Keratinocyte (primary cell): ENCODE measurements around the gene EEPD1. TPM values are rescaled to one million over a fixed set of nuclear protein-coding genes. Genes with fewer than 3 reads are reported as not detected.

Experiments used
- DNase-seq: peaks from one replicate; pipeline ENCODE4 v3.0.0-alpha.2; 2011; ENCODE audit warnings: low read depth, missing footprints, low spot score
- FAIRE-seq: peaks from 2 replicates; lab custom pipeline; 2011; peaks lifted over from hg19 to GRCh38; lab: Jason Lieb, UNC
- H2AFZ ChIP-seq: 2 replicates; pipeline ENCODE4 v1.6.0; 2012; ENCODE audit warnings: low read length, control low read depth, inconsistent platforms; ENCODE audit not compliant: control insufficient read depth
- H3K27ac ChIP-seq: 2 replicates; pipeline ENCODE4 v1.5.1; 2011; ENCODE audit warnings: low read length; ENCODE audit not compliant: control insufficient read depth, insufficient read depth
- H3K27me3 ChIP-seq: 3 replicates; pipeline ENCODE4 v1.6.0; 2011; ENCODE audit warnings: low read length; ENCODE audit not compliant: control insufficient read depth, insufficient read depth; ENCODE audit errors: extremely low read depth
- H3K36me3 ChIP-seq, 2 experiments: 2 replicates in 1 of 2; 3 replicates in 1 of 2; pipeline ENCODE4 v1.5.1; 2011; ENCODE audit warnings: low read length in 2 of 2, mild to moderate bottlenecking in 1 of 2; ENCODE audit not compliant: control insufficient read depth in 2 of 2, insufficient read depth in 2 of 2; ENCODE audit errors: extremely low read depth in 1 of 2
- H3K4me1 ChIP-seq: 3 replicates; pipeline ENCODE4 v1.5.1; 2011; ENCODE audit warnings: low read length; ENCODE audit not compliant: control insufficient read depth, insufficient read depth; ENCODE audit errors: extremely low read depth
- H3K4me2 ChIP-seq: 3 replicates; pipeline ENCODE4 v1.6.0; 2011; ENCODE audit warnings: low read depth, low read length; ENCODE audit not compliant: control insufficient read depth, insufficient read depth; ENCODE audit errors: extremely low read depth
- H3K4me3 ChIP-seq, 3 experiments: fragments of 200-600 bp in 1 of 3; sonication (generic) in 1 of 3; 2 replicates in 2 of 3; 3 replicates in 1 of 3; pipeline ENCODE4 v1.5.1; 2011 to 2016; ENCODE audit warnings: low read length in 3 of 3, mild to moderate bottlenecking in 3 of 3, control low read depth in 2 of 3, inconsistent platforms in 1 of 3, low read depth in 1 of 3, mixed read lengths in 1 of 3, mixed run types in 1 of 3, moderate library complexity in 1 of 3; ENCODE audit not compliant: control insufficient read depth in 2 of 3, insufficient read depth in 2 of 3; ENCODE audit errors: extremely low read depth in 1 of 3
- H3K79me2 ChIP-seq: 2 replicates; pipeline ENCODE4 v1.6.0; 2012; ENCODE audit warnings: low read length; ENCODE audit not compliant: control insufficient read depth, insufficient read depth
- H3K9ac ChIP-seq: 3 replicates; pipeline ENCODE4 v1.6.0; 2011; ENCODE audit warnings: low read length; ENCODE audit not compliant: control insufficient read depth, insufficient read depth; ENCODE audit errors: extremely low read depth
- H3K9me1 ChIP-seq: 3 replicates; pipeline ENCODE4 v1.6.0; 2011; ENCODE audit warnings: low read length; ENCODE audit not compliant: control insufficient read depth, insufficient read depth; ENCODE audit errors: extremely low read depth
- H3K9me3 ChIP-seq: 2 replicates; pipeline ENCODE4 v1.5.1; 2012; ENCODE audit warnings: low read depth, low read length; ENCODE audit not compliant: control insufficient read depth
- H4K20me1 ChIP-seq: 3 replicates; pipeline ENCODE4 v1.6.0; 2011; ENCODE audit warnings: low read length; ENCODE audit not compliant: control insufficient read depth, insufficient read depth; ENCODE audit errors: extremely low read depth
- EZH2 ChIP-seq: IDR thresholded peaks from one replicate; pipeline ENCODE4 v1.6.1; 2012; ENCODE audit warnings: inconsistent platforms, mild to moderate bottlenecking, low read length, moderate library complexity
- dilution Hi-C: fragments of 300-500 bp; cut with MboI; formaldehyde crosslinking; loops from one replicate; pipeline ENCODE4 v1.7.0; 2020; ENCODE audit warnings: low sequenced_read_pairs; ENCODE audit not compliant: extremely low pct_ligation_motif_present
- polyA plus RNA-seq, 5 experiments: library from polyadenylated mRNA; depleted of rRNA in 3 of 5; stranded (reverse) in 3 of 5; stranded (forward) in 1 of 5; unstranded in 1 of 5; fragments of >200 nt; gene quantifications; 1 replicate in 1 of 5; 2 replicates in 3 of 5; 3 replicates in 1 of 5; pipeline versions ENCODE4 v1.2.1 to v1.2.3, GENCODE V29; 2011 to 2012; ENCODE audit warnings: missing spikeins in 2 of 5, low read depth in 1 of 5, low replicate concordance in 1 of 5
- TF ChIP-seq, protein P1 (sequence below), 3 experiments: IDR thresholded peaks in 1 of 3; conservative IDR thresholded peaks in 1 of 3; optimal IDR thresholded peaks in 1 of 3; 2 replicates in 2 of 3; 3 replicates in 1 of 3; pipeline versions ENCODE3 to v1.5.1; 2011; ENCODE audit warnings: low read length in 3 of 3, mild to moderate bottlenecking in 3 of 3, moderate library complexity in 2 of 3, control low read depth in 1 of 3, inconsistent platforms in 1 of 3; ENCODE audit not compliant: insufficient read depth in 2 of 3; ENCODE audit errors: extremely low read depth in 1 of 3

EEPD1 gene
- polyA plus RNA-seq, 1 donor (not counting 4 experiments of a cell fraction or from before 2014, with no cell fraction given), result 1.2 TPM

DNA sequence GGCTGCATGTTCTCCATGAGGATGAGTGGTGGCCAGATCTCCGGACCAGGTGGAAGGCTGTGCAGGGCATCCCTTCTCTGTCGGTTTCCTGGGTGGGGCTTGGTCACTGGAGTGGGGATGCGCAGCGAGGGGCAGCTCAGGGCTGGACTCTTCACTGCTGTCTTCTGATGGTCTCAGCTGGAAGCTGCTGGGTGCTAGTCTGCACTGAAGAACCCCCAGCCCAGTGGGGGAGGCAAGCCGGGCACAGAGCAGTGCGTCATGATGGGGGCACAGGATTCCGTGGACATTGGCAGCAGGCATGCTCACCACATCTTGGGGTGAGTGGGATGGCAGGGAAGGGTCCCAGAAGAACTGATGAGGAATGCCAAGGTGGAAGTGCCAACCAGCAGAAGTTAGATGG lies 39.8 kb downstream of the EEPD1 start:
- H4K20me1 ChIP-seq, result no peaks in the 10 kb centered on the region
- FAIRE-seq (no peak), DNase-seq (no peak)
- dilution Hi-C loops, result no loop called here
- no peak for TF ChIP-seq EZH2
- TF ChIP-seq, protein P1, sequence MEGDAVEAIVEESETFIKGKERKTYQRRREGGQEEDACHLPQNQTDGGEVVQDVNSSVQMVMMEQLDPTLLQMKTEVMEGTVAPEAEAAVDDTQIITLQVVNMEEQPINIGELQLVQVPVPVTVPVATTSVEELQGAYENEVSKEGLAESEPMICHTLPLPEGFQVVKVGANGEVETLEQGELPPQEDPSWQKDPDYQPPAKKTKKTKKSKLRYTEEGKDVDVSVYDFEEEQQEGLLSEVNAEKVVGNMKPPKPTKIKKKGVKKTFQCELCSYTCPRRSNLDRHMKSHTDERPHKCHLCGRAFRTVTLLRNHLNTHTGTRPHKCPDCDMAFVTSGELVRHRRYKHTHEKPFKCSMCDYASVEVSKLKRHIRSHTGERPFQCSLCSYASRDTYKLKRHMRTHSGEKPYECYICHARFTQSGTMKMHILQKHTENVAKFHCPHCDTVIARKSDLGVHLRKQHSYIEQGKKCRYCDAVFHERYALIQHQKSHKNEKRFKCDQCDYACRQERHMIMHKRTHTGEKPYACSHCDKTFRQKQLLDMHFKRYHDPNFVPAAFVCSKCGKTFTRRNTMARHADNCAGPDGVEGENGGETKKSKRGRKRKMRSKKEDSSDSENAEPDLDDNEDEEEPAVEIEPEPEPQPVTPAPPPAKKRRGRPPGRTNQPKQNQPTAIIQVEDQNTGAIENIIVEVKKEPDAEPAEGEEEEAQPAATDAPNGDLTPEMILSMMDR (optimal IDR thresholded peaks at IDR 0.05 in 1 of 3, IDR thresholded peaks at IDR 0.05 in 1 of 3, conservative IDR thresholded peaks at IDR 0.05 in 1 of 3; ENCODE audit: extremely low read depth in 1 of 3, insufficient read depth in 2 of 3, low read length in 3 of 3), result no peak
- H3K9me3 ChIP-seq, result no peaks in the 10 kb centered on the region
- no peak overlapping the region for H3K4me2 ChIP-seq
- no peaks in the 10 kb centered on the region for H3K36me3 ChIP-seq
- no peak overlapping the region for H3K9ac ChIP-seq
- no peak overlapping the region for H2AFZ ChIP-seq
- H3K4me3 ChIP-seq, result no peak overlapping the region
- H3K27ac ChIP-seq, result no peak overlapping the region
- H3K4me1 ChIP-seq, result no peaks in the 10 kb centered on the region
- H3K27me3 ChIP-seq, result no peaks in the 10 kb centered on the region
- no peaks in the 10 kb centered on the region for H3K79me2 ChIP-seq
- no peaks in the 10 kb centered on the region for H3K9me1 ChIP-seq

DNA sequence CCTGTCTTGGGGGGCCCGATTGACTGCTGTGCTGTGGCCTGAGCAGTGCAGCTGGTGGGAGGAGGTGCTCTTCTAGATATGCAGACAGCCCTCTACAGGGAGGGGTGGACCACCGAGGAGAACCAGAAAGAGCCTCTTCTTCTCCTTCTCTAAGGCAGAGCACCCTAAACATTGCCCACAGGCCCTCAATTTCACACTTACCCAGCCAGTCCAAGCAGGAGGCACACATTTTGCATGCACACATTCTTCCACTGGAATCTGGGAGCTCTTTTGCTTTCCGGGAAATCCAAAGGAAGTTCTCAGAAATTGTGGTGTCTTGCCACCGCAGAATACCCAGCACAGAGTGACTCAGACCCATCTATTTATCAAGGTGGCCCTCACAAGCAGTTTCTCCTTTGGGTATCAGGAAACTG lies 45.8 kb downstream of the EEPD1 start:
- H3K27me3 ChIP-seq, result no peaks in the 10 kb centered on the region
- H3K9me3 ChIP-seq, result no peaks in the 10 kb centered on the region
- no peaks in the 10 kb centered on the region for H3K79me2 ChIP-seq
- no peak overlapping the region for H3K4me2 ChIP-seq
- no peak overlapping the region for H3K4me3 ChIP-seq
- no peak overlapping the region for H2AFZ ChIP-seq
- FAIRE-seq (no peak), DNase-seq (no peak)
- no peaks in the 10 kb centered on the region for H3K36me3 ChIP-seq
- H3K9me1 ChIP-seq, result no peaks in the 10 kb centered on the region
- H4K20me1 ChIP-seq, result no peaks in the 10 kb centered on the region
- no peak overlapping the region for H3K27ac ChIP-seq
- H3K9ac ChIP-seq, result no peak overlapping the region
- H3K4me1 ChIP-seq, result no peaks in the 10 kb centered on the region
- no peak for TF ChIP-seq EZH2
- dilution Hi-C loops, result no loop called here

DNA sequence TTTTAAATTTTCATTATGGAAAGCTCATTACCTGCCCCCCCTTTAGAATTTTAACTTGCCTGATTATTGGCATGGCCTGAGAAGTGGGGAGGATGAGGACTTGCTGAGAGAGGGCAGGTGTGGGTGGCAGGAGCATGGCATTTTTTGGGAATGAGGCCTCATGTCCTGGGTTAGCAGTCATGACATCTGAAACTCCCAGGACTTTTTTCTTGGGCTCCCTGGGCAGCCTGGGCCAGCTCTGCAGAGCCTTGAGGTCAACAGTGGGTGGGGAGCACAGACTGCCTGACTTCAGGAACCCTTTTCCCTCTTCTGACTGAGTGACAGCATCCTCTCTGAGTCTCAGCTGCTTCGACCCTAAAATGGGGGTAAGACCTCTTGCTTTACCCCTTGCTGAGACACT lies 46.3 kb downstream of the EEPD1 start:
- H3K4me3 ChIP-seq, result no peak overlapping the region
- H3K36me3 ChIP-seq, result no peaks in the 10 kb centered on the region
- H3K27ac ChIP-seq, result no peak overlapping the region
- no peak overlapping the region for H3K4me2 ChIP-seq
- H3K27me3 ChIP-seq, result no peaks in the 10 kb centered on the region
- TF ChIP-seq EZH2, result no peak
- TF ChIP-seq, protein P1 (optimal IDR thresholded peaks at IDR 0.05 in 1 of 3, IDR thresholded peaks at IDR 0.05 in 1 of 3, conservative IDR thresholded peaks at IDR 0.05 in 1 of 3; ENCODE audit: extremely low read depth in 1 of 3, insufficient read depth in 2 of 3, low read length in 3 of 3), result no peak
- no peaks in the 10 kb centered on the region for H3K79me2 ChIP-seq
- H3K9me3 ChIP-seq, result no peaks in the 10 kb centered on the region
- H4K20me1 ChIP-seq, result no peaks in the 10 kb centered on the region
- dilution Hi-C loops, result no loop called here
- H2AFZ ChIP-seq, result no peak overlapping the region
- no peaks in the 10 kb centered on the region for H3K9me1 ChIP-seq
- DNase-seq, result no peak
- no peak overlapping the region for H3K9ac ChIP-seq
- H3K4me1 ChIP-seq, result no peaks in the 10 kb centered on the region
- FAIRE-seq, result no peak
